ENCODE measurements around the gene TMTC1.

The TMTC1 gene

GRCh38 chr12:29778531-29778930 is 5.2 kb downstream of the TMTC1 start:
- no peak for DNase-seq

GRCh38 chr12:29773076-29773475 is 10.7 kb downstream of the TMTC1 start:
- no peak for DNase-seq

GRCh38 chr12:29771786-29772185 is 12.0 kb downstream of the TMTC1 start:
- no peak for DNase-seq

- no peak for DNase-seq
These were observed 12.6 kb downstream of the TMTC1 start for GRCh38 chr12:29771165-29771564.

- no peak for DNase-seq
These were observed 14.4 kb downstream of the TMTC1 start for GRCh38 chr12:29769162-29769858.

GRCh38 chr12:29768372-29768771 is 15.4 kb downstream of the TMTC1 start:
- no peak for DNase-seq

- no peak for DNase-seq
These were observed 20.4 kb downstream of the TMTC1 start for GRCh38 chr12:29763301-29763683.

- no peak for DNase-seq
These were observed 21.0 kb downstream of the TMTC1 start for GRCh38 chr12:29762637-29763300.

- DNase-seq = no peak
These were observed 23.8 kb downstream of the TMTC1 start for GRCh38 chr12:29759950-29760349.

GRCh38 chr12:29756741-29757390 is 26.9 kb downstream of the TMTC1 start:
- no peak for DNase-seq

- no peak for DNase-seq
These were observed 29.2 kb downstream of the TMTC1 start for GRCh38 chr12:29754235-29755189.

- DNase-seq = no peak
These were observed 31.6 kb downstream of the TMTC1 start for GRCh38 chr12:29752121-29752520.

- no peak for DNase-seq
These were observed 32.1 kb downstream of the TMTC1 start for GRCh38 chr12:29751676-29752075.

GRCh38 chr12:29750928-29751220 is 32.9 kb downstream of the TMTC1 start:
- no peak for DNase-seq

- DNase-seq = no peak
These were observed 33.4 kb downstream of the TMTC1 start for GRCh38 chr12:29750131-29750927.

- no peak for DNase-seq
These were observed 39.4 kb downstream of the TMTC1 start for GRCh38 chr12:29744365-29744764.

- no peak for DNase-seq
These were observed 39.9 kb downstream of the TMTC1 start for GRCh38 chr12:29743801-29744200.

- DNase-seq = no peak
These were observed 40.7 kb downstream of the TMTC1 start for GRCh38 chr12:29743077-29743476.

- DNase-seq = no peak
These were observed 41.1 kb downstream of the TMTC1 start for GRCh38 chr12:29742646-29743045.

GRCh38 chr12:29741342-29742241 is 42.1 kb downstream of the TMTC1 start:
- no peak for DNase-seq

GRCh38 chr12:29739279-29739991 is 44.3 kb downstream of the TMTC1 start:
- DNase-seq = no peak

All from hematopoietic multipotent progenitor cell treated with erythropoietin and hydrocortisone succinate and interleukin-3 and kit ligand, for 6 days (in vitro differentiated cells).